HepG2 (cell line): Measurements from ENCODE around the gene GGA1. TPM values are rescaled to one million over a fixed set of nuclear protein-coding genes. Genes with fewer than 3 reads are reported as not detected.

Experiments used
- ARNT2 ChIP-seq: sonication (generic); formaldehyde crosslinking; IDR thresholded peaks from 2 replicates; pipeline ENCODE4 v1.8.0; 2022; ENCODE audit warnings: mild to moderate bottlenecking, low read depth, missing genetic modification reagents, moderate library complexity
- ATF1 ChIP-seq: IDR thresholded peaks from 2 replicates; pipeline ENCODE4 v1.6.1; 2016; ENCODE audit warnings: mild to moderate bottlenecking, control low read depth
- CCAR2 ChIP-seq: fragments of 200-400 bp; formaldehyde crosslinking; optimal IDR thresholded peaks from 2 replicates; pipeline ENCODE3; 2018; ENCODE audit warnings: low read depth, mild to moderate bottlenecking, low read length, moderate library complexity
- JUN ChIP-seq: sonication (generic); formaldehyde crosslinking; IDR thresholded peaks from 2 replicates; pipeline ENCODE4 v1.4.0; 2020; ENCODE audit warnings: mild to moderate bottlenecking, missing genetic modification reagents
- MAFF ChIP-seq: IDR thresholded peaks from 2 replicates; pipeline ENCODE4 v1.6.1; 2011; ENCODE audit warnings: low read depth, low read length, improper control_type of control experiment
- MATR3 ChIP-seq: sonication (generic); formaldehyde crosslinking; IDR thresholded peaks from 2 replicates; pipeline ENCODE4 v1.4.0; 2020; ENCODE audit warnings: missing genetic modification reagents
- NFATC3 ChIP-seq: sonication (generic); formaldehyde crosslinking; IDR thresholded peaks from 2 replicates; pipeline ENCODE4 v1.5.1; 2020; ENCODE audit warnings: mild to moderate bottlenecking, missing genetic modification reagents
- NR2C2 ChIP-seq: sonication (generic); formaldehyde crosslinking; IDR thresholded peaks from 2 replicates; pipeline ENCODE4 v1.4.0; 2020; ENCODE audit warnings: missing genetic modification reagents, mild to moderate bottlenecking, moderate library complexity, borderline replicate concordance
- RBM22 ChIP-seq: fragments of 200-400 bp; formaldehyde crosslinking; optimal IDR thresholded peaks from 2 replicates; pipeline ENCODE3; 2017; ENCODE audit warnings: mild to moderate bottlenecking, low read length, moderate library complexity
- RXRA ChIP-seq: sonication (generic); formaldehyde crosslinking; IDR thresholded peaks from 2 replicates; pipeline ENCODE4 v1.5.1; 2020; ENCODE audit warnings: missing genetic modification reagents
- SMARCE1 ChIP-seq: fragments of 450-650 bp; IDR thresholded peaks from 2 replicates; pipeline ENCODE4 v1.6.1; 2017; ENCODE audit warnings: borderline replicate concordance
- SMC3 ChIP-seq: IDR thresholded peaks from 2 replicates; pipeline ENCODE4 v1.6.1; 2011; ENCODE audit warnings: low read length, improper control_type of control experiment
- SNAI1 ChIP-seq: sonication (generic); formaldehyde crosslinking; IDR thresholded peaks from 2 replicates; pipeline ENCODE4 v1.5.0; 2020; ENCODE audit warnings: mild to moderate bottlenecking, missing genetic modification reagents, borderline replicate concordance
- SNAPC2 ChIP-seq: sonication (generic); formaldehyde crosslinking; IDR thresholded peaks from 2 replicates; pipeline ENCODE4 v1.8.1; 2022; ENCODE audit warnings: mild to moderate bottlenecking, missing genetic modification reagents
- SRSF1 ChIP-seq: fragments of 200-400 bp; formaldehyde crosslinking; optimal IDR thresholded peaks from 2 replicates; pipeline ENCODE3; 2017; ENCODE audit warnings: mild to moderate bottlenecking, low read depth, low read length, moderate library complexity
- TCF7L2 ChIP-seq: IDR thresholded peaks from 2 replicates; pipeline ENCODE4 v1.6.1; 2011; ENCODE audit warnings: mild to moderate bottlenecking, low read depth, low read length, moderate library complexity
- ZMAT3 ChIP-seq: sonication (generic); formaldehyde crosslinking; conservative IDR thresholded peaks from 2 replicates; pipeline ENCODE4 v1.7.0; 2021; ENCODE audit warnings: missing genetic modification reagents
- ZNF224 ChIP-seq: sonication (generic); formaldehyde crosslinking; IDR thresholded peaks from 2 replicates; pipeline ENCODE4 v1.5.0; 2020; ENCODE audit warnings: mild to moderate bottlenecking, missing genetic modification reagents
- ZNF251 ChIP-seq: sonication (generic); formaldehyde crosslinking; IDR thresholded peaks from 2 replicates; pipeline ENCODE4 v1.9.0; 2021; ENCODE audit warnings: mild to moderate bottlenecking, missing genetic modification reagents
- ZNF274 ChIP-seq: sonication (generic); formaldehyde crosslinking; IDR thresholded peaks from 2 replicates; pipeline ENCODE4 v1.5.1; 2020; ENCODE audit warnings: mild to moderate bottlenecking, missing genetic modification reagents
- ZNF562 ChIP-seq: sonication (generic); formaldehyde crosslinking; IDR thresholded peaks from 2 replicates; pipeline ENCODE4 v1.8.0; 2022; ENCODE audit warnings: missing genetic modification reagents, borderline replicate concordance
- ZNF776 ChIP-seq: sonication (generic); formaldehyde crosslinking; IDR thresholded peaks from 2 replicates; pipeline ENCODE4 v1.4.0; 2020; ENCODE audit warnings: mild to moderate bottlenecking, missing genetic modification reagents
- polyA plus RNA-seq, 8 experiments: library from polyadenylated mRNA; depleted of rRNA in 3 of 8; stranded (reverse) in 7 of 8; unstranded in 1 of 8; fragments of >200 nt; fragmentation: Illumina TruSeq in 4 of 8; extraction: Trizol in 4 of 8; gene quantifications; 2 replicates each; pipeline versions ENCODE4 v1.2.1 to v1.2.3, GENCODE V29; 2011 to 2016; ENCODE audit warnings: low read depth in 4 of 8, missing spikeins in 1 of 8, mixed read lengths in 1 of 8; ENCODE audit not compliant: insufficient read depth in 1 of 8
- total RNA-seq, 5 experiments: library from RNA; depleted of rRNA; stranded (reverse); fragments of >200 nt; fragmentation: Illumina TruSeq; extraction: Trizol; gene quantifications; 2 replicates each; pipeline ENCODE4 v1.2.3, GENCODE V29; 2016; ENCODE audit warnings: low read depth in 1 of 5
- TF ChIP-seq, protein P1 (sequence below): sonication (generic); formaldehyde crosslinking; IDR thresholded peaks from 2 replicates; pipeline ENCODE4 v1.8.0; 2022; ENCODE audit warnings: low read depth, missing genetic modification reagents
- TF ChIP-seq, protein P2 (sequence below): sonication (generic); formaldehyde crosslinking; IDR thresholded peaks from 2 replicates; pipeline ENCODE4 v1.8.1; 2023; ENCODE audit warnings: missing genetic modification reagents, inconsistent platforms, borderline replicate concordance
- TF ChIP-seq, protein P3 (sequence below): sonication (generic); formaldehyde crosslinking; IDR thresholded peaks from 2 replicates; pipeline ENCODE4 v1.8.0; 2022; ENCODE audit warnings: missing genetic modification reagents, low read depth, mild to moderate bottlenecking, borderline replicate concordance
- TF ChIP-seq, protein P4 (sequence below): sonication (generic); formaldehyde crosslinking; conservative IDR thresholded peaks from 2 replicates; pipeline ENCODE4 v1.4.0; 2020; ENCODE audit warnings: missing genetic modification reagents
- TF ChIP-seq, protein P5 (sequence below): IDR thresholded peaks from 2 replicates; pipeline ENCODE4 v1.6.1; 2012; ENCODE audit warnings: inconsistent platforms

The GGA1 gene
- total and polyA plus RNA-seq, 2 of the 13 experiments (the other 11 are each of a cell fraction or from before 2014, with no cell fraction given): 29.1 to 87.2 TPM

DNA sequence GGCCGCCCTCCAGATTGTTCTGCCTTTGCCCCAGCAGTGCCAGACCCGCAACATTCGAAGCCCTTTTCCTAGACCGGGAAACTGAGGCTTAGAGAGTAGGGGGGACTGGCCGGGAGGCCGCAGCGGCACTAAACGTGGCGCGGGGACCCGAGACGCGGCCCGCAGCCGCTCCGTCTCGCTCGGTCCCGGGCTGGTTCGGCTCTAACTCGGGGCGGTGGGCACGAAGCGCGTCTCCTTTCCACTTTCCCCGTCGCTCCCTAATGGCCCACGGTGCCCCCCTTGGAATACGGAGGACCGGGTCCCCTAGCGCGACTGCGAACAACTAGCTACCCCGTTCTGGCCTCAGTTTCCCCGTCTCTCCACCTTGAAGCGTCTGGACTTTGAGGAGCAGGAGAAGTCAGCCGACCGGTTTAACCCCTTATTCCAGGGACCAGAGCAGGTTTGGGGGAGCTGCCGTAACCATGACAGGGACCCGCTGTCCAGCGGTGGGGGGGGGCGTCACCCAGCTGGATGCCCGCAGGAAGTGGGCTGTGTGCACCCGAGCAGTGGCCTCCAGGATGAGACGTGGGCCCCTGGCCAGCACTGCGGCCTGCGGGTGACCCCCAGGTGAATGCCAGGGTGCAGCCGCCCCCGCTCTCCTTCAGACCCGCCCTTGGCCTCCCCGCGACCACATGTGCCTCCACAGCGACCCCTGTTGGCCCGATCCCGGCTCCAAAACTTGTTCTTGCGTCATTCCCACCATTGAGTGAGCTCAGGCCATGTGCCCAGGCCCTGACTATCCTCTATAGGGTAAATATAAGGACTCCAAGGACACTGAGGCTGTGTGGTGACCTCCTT lies 47.2 kb upstream of the GGA1 start (continued):
- TF ChIP-seq ZNF224 (CRISPR knock-in tag): peak; percentile 72; the same call in 1 of the 2 replicates
- no peak for TF ChIP-seq SNAPC2 (CRISPR knock-in tag)
- no peak for TF ChIP-seq MATR3 (CRISPR knock-in tag)
- peak; percentile 86 for TF ChIP-seq NR2C2 (CRISPR knock-in tag)
- peak; percentile 93 for TF ChIP-seq RXRA (CRISPR knock-in tag)
- TF ChIP-seq ZNF274 (CRISPR knock-in tag): peak; percentile 66; the same call in 1 of the 2 replicates
- peak; percentile 72; the same call in 1 of the 2 replicates for TF ChIP-seq JUN
- TF ChIP-seq, protein P1, sequence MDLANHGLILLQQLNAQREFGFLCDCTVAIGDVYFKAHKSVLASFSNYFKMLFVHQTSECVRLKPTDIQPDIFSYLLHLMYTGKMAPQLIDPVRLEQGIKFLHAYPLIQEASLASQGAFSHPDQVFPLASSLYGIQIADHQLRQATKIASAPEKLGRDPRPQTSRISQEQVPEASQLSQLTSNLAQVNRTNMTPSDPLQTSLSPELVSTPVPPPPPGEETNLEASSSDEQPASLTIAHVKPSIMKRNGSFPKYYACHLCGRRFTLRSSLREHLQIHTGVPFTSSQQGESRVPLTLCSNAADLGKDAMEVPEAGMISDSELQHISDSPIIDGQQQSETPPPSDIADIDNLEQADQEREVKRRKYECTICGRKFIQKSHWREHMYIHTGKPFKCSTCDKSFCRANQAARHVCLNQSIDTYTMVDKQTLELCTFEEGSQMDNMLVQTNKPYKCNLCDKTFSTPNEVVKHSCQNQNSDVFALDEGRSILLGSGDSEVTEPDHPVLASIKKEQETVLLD: no peak
- no peak for TF ChIP-seq TCF7L2
- TF ChIP-seq SNAI1 (CRISPR knock-in tag): no peak; the same call in 1 of the 2 replicates
- TF ChIP-seq, protein P2, sequence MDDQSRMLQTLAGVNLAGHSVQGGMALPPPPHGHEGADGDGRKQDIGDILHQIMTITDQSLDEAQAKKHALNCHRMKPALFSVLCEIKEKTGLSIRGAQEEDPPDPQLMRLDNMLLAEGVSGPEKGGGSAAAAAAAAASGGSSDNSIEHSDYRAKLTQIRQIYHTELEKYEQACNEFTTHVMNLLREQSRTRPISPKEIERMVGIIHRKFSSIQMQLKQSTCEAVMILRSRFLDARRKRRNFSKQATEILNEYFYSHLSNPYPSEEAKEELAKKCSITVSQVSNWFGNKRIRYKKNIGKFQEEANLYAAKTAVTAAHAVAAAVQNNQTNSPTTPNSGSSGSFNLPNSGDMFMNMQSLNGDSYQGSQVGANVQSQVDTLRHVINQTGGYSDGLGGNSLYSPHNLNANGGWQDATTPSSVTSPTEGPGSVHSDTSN: no peak
- TF ChIP-seq NFATC3 (CRISPR knock-in tag): no peak
- TF ChIP-seq, protein P3, sequence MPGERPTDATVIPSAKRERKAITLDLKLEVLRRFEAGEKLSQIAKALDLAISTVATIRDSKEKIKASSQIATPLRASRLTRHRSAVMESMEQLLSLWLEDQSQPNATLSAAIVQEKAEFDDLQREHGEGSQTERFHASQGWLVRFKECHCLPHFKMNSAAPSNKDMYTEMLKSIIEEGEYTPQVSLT (CRISPR knock-in tag): no peak
- TF ChIP-seq ATF1 (CRISPR knock-in tag): no peak
- TF ChIP-seq, protein P4, sequence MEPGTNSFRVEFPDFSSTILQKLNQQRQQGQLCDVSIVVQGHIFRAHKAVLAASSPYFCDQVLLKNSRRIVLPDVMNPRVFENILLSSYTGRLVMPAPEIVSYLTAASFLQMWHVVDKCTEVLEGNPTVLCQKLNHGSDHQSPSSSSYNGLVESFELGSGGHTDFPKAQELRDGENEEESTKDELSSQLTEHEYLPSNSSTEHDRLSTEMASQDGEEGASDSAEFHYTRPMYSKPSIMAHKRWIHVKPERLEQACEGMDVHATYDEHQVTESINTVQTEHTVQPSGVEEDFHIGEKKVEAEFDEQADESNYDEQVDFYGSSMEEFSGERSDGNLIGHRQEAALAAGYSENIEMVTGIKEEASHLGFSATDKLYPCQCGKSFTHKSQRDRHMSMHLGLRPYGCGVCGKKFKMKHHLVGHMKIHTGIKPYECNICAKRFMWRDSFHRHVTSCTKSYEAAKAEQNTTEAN (CRISPR knock-in tag): peak; percentile 83
- no peak for TF ChIP-seq ZNF251 (CRISPR knock-in tag)
- TF ChIP-seq SRSF1: peak; percentile 95
- peak; percentile 60 for TF ChIP-seq SMC3
- TF ChIP-seq ARNT2: peak; percentile 63
- peak; percentile 70; the same call in 1 of the 2 replicates for TF ChIP-seq ZNF776 (CRISPR knock-in tag)
- no peak for TF ChIP-seq CCAR2
- no peak for TF ChIP-seq RBM22
- TF ChIP-seq, protein P5, sequence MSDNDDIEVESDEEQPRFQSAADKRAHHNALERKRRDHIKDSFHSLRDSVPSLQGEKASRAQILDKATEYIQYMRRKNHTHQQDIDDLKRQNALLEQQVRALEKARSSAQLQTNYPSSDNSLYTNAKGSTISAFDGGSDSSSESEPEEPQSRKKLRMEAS: peak; percentile 97
- no peak for TF ChIP-seq MAFF
- no peak for TF ChIP-seq SMARCE1
- TF ChIP-seq ZNF562 (CRISPR knock-in tag): no peak
- 0 out of 2 replicates have a peak, but pooled peaks have one; percentile 34 for TF ChIP-seq ZMAT3
